ENCODE data around the gene FRMD5. TPM values are rescaled to one million over a fixed set of nuclear protein-coding genes. Genes with fewer than 3 reads are reported as not detected.

Gene FRMD5
- total RNA-seq, 1 donor from 2014 or later = 62.4 TPM

DNA sequence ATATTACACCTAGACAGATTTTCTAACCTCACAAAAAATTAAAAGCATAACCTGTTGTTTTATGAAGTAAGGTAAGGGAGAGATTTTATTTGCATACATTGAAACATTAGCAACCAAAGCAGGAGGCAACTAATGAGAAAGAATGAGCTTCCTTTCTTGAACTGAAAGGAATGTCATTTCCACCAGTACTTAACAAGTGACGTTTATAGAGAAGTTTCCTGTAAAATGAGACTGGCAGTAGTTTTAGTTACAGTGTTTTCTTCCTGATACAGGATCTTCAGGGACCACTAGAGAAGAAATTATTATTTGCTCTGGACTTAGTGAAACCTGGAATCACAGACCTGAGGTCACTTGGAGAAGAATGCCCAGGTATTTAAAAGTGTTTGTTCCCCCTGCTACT is 27.4 kb upstream of the FRMD5 start:
- no peak for DNase-seq
- intact Hi-C loops (cut with micrococcal nuclease) = no loop called here

DNA sequence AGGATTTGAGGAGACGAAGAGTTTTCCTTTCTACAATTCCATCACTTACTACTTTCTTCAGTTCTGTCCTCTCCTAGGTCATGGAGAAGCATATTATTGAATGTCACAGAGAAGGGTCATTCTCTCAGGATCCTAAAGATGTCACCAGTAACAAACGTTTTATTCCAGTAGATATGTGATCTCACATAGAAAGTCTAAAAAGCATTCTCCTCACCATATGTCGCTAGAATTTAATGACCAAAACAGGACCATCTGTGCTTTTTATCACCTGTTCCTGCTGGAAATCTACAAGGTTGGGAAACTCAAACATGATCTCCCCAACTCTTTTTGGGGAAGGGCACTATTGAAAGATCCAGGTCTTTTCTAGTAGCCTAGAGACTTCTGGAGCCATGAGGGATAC is 24.0 kb upstream of the FRMD5 start:
- Histone ChIP-seq H3K36me3 (no peaks in the 10 kb centered on the region), H3K9me3 (replicated peaks) (no peaks in the 10 kb centered on the region), H3K27ac (replicated peaks) (no peak overlapping the region), H3K4me3 (no peak overlapping the region), H3K4me1 (no peaks in the 10 kb centered on the region), H3K27me3 (ENCODE audit: low read depth) (peaks cover 16% of the 10 kb centered on the region)
- intact Hi-C loops (cut with micrococcal nuclease) = no loop called here
- TF ChIP-seq, protein P1, sequence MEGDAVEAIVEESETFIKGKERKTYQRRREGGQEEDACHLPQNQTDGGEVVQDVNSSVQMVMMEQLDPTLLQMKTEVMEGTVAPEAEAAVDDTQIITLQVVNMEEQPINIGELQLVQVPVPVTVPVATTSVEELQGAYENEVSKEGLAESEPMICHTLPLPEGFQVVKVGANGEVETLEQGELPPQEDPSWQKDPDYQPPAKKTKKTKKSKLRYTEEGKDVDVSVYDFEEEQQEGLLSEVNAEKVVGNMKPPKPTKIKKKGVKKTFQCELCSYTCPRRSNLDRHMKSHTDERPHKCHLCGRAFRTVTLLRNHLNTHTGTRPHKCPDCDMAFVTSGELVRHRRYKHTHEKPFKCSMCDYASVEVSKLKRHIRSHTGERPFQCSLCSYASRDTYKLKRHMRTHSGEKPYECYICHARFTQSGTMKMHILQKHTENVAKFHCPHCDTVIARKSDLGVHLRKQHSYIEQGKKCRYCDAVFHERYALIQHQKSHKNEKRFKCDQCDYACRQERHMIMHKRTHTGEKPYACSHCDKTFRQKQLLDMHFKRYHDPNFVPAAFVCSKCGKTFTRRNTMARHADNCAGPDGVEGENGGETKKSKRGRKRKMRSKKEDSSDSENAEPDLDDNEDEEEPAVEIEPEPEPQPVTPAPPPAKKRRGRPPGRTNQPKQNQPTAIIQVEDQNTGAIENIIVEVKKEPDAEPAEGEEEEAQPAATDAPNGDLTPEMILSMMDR (IDR thresholded peaks at IDR 0.05; ENCODE audit: borderline replicate concordance) = no peak
- DNase-seq = no peak

More for the DNA sequence above, 27.4 kb upstream of the FRMD5 start:
- Histone ChIP-seq H3K4me3 (no peak overlapping the region), H3K4me1 (no peaks in the 10 kb centered on the region), H3K27me3 (ENCODE audit: low read depth) (peaks cover 20% of the 10 kb centered on the region), H3K27ac (replicated peaks) (no peak overlapping the region), H3K36me3 (no peaks in the 10 kb centered on the region), H3K9me3 (replicated peaks) (peaks cover 5% of the 10 kb centered on the region)
- TF ChIP-seq, protein P1 (IDR thresholded peaks at IDR 0.05; ENCODE audit: borderline replicate concordance) = no peak

- DNase-seq = no peak
- Histone ChIP-seq H3K9me3 (replicated peaks) (no peaks in the 10 kb centered on the region), H3K4me3 (no peak overlapping the region), H3K27ac (replicated peaks) (no peak overlapping the region), H3K36me3 (no peaks in the 10 kb centered on the region), H3K27me3 (ENCODE audit: low read depth) (peaks cover 16% of the 10 kb centered on the region), H3K4me1 (no peaks in the 10 kb centered on the region)
- TF ChIP-seq, protein P1 (IDR thresholded peaks at IDR 0.05; ENCODE audit: borderline replicate concordance) = no peak
- intact Hi-C loops (cut with micrococcal nuclease) = no loop called here
Observed at GRCh38 chr15:44216958-44217357, 21.9 kb upstream of the FRMD5 start.

GRCh38 chr15:44215594-44215993 is 20.5 kb upstream of the FRMD5 start:
- Histone ChIP-seq H3K4me3 (no peak overlapping the region), H3K36me3 (no peaks in the 10 kb centered on the region), H3K27ac (replicated peaks) (no peak overlapping the region), H3K9me3 (replicated peaks) (no peaks in the 10 kb centered on the region), H3K4me1 (no peaks in the 10 kb centered on the region), H3K27me3 (ENCODE audit: low read depth) (peaks cover 22% of the 10 kb centered on the region)
- intact Hi-C loops (cut with micrococcal nuclease) = no loop called here
- no peak for DNase-seq
- TF ChIP-seq, protein P1 (IDR thresholded peaks at IDR 0.05; ENCODE audit: borderline replicate concordance) = no peak

- TF ChIP-seq, protein P1 (IDR thresholded peaks at IDR 0.05; ENCODE audit: borderline replicate concordance) = no peak
Observed at GRCh38 chr15:44208956-44209355, 13.9 kb upstream of the FRMD5 start.

DNA sequence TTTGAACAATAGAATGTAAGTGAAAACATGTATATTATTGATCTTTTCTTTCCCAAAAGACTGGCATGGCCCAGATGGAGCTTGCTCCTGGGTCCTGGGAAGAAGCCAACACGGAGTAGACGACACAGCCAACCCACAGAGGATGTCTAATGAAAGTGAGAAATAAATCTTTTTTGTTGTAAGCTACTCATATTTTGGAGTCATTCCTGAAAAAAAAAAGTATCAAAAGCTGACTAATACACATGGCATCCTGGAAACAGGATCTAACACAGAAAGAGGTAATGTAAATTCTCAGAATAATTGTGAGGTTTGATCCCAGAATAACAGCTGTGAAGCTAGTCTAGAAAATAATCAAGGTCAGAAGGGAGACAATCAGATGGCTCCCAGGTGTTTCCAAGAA is 12.6 kb upstream of the FRMD5 start:
- no peak overlapping the region for H3K27ac ChIP-seq (replicated peaks)
- no peaks in the 10 kb centered on the region for H3K4me1 ChIP-seq
- TF ChIP-seq, protein P1 (IDR thresholded peaks at IDR 0.05; ENCODE audit: borderline replicate concordance) = no peak
- DNase-seq = no peak
- H3K4me3 ChIP-seq = no peak overlapping the region
- intact Hi-C loops (cut with micrococcal nuclease) = no loop called here
- peaks cover 38% of the 10 kb centered on the region for H3K27me3 ChIP-seq (ENCODE audit: low read depth)
- no peaks in the 10 kb centered on the region for H3K36me3 ChIP-seq
- H3K9me3 ChIP-seq (replicated peaks) = no peaks in the 10 kb centered on the region

More at GRCh38 chr15:44208956-44209355, 13.9 kb upstream of the FRMD5 start:
- Histone ChIP-seq H3K36me3 (no peaks in the 10 kb centered on the region), H3K4me3 (no peak overlapping the region), H3K27me3 (ENCODE audit: low read depth) (peaks cover 27% of the 10 kb centered on the region), H3K9me3 (replicated peaks) (no peaks in the 10 kb centered on the region), H3K4me1 (no peaks in the 10 kb centered on the region), H3K27ac (replicated peaks) (no peak overlapping the region)
- intact Hi-C loops (cut with micrococcal nuclease) = no loop called here
- DNase-seq = no peak

All from left ventricle myocardium inferior (tissue), 1 donor.